ENCODE measurements around the gene EDN2. TPM values are rescaled to one million over a fixed set of nuclear protein-coding genes. Genes with fewer than 3 reads are reported as not detected.
A peak's percentile ranks its signal among the peaks of the same experiment; 100 is the strongest.

The EDN2 gene
- total and polyA plus RNA-seq, 2 donors from 2014 or later: 2.3 to 2.9 TPM

DNA sequence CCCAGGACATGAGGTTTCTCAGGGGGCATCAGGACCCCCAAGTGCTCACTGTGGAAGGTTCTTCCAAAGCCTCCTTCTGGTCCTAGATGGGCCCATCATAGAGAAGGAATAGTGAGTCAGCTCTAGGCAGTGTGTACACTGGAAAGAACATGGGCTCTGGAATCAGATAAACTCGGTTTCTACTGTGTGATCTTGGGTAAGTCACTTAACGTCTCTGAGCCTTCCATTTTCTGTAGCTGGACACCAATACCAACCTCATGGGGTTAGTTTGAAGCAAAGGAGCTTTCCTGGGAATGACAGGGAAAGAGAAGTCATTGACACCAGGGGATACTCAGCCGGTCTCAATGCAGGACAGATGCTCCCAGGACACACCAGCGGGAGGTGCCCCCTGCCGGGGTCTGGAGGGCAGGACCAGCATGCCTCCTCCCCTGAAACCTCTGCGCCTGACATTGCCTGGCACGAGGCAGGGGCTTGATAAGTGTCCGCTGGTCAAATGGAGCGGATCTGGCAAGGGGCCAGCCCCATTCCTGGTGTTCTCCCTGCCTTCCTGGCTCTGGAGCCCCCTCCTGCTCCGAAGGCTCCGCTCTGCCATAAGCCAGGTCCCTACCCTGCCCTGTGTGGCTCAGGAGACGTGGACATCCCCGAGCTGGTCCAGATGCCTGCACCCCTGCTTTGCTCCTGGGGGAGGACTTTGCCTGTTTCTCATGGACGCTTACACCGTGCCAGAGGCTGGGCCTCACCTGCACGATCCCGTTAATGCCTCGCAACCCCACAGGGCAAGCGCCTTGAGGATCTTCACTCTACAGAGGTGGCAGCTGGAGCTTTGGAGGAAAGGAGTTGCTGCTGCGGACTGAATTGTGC, 52.8 kb downstream of the EDN2 start:
- Histone ChIP-seq H3K27me3 (ENCODE audit: control insufficient read depth, insufficient read depth, low read length) (no peaks in the 10 kb centered on the region), H3K9me3 (ENCODE audit: control insufficient read depth in 2 of 3, insufficient read depth in 1 of 3, low read length in 3 of 3) (no peaks in the 10 kb centered on the region), H3K36me3 (ENCODE audit: control insufficient read depth in 2 of 3, insufficient read depth in 3 of 3, low read length in 3 of 3) (no peaks in the 10 kb centered on the region), H3K9ac (ENCODE audit: low read length in 3 of 3) (no peak overlapping the region), H3K4me3 (ENCODE audit: low read length in 3 of 3) (no peak overlapping the region), H3K4me1 (ENCODE audit: control insufficient read depth in 2 of 3, insufficient read depth in 2 of 3, low read depth in 1 of 3, low read length in 3 of 3) (peaks cover 0 to 10% (median 8%) of the 10 kb centered on the region in 3 donors), H3K27ac (ENCODE audit: low read depth in 2 of 2, low read length in 2 of 2) (no peak overlapping the region)
- FAIRE-seq (no peak), DNase-seq (peak in 1 of 5 donors; percentile 68)
- TF ChIP-seq, protein P1, sequence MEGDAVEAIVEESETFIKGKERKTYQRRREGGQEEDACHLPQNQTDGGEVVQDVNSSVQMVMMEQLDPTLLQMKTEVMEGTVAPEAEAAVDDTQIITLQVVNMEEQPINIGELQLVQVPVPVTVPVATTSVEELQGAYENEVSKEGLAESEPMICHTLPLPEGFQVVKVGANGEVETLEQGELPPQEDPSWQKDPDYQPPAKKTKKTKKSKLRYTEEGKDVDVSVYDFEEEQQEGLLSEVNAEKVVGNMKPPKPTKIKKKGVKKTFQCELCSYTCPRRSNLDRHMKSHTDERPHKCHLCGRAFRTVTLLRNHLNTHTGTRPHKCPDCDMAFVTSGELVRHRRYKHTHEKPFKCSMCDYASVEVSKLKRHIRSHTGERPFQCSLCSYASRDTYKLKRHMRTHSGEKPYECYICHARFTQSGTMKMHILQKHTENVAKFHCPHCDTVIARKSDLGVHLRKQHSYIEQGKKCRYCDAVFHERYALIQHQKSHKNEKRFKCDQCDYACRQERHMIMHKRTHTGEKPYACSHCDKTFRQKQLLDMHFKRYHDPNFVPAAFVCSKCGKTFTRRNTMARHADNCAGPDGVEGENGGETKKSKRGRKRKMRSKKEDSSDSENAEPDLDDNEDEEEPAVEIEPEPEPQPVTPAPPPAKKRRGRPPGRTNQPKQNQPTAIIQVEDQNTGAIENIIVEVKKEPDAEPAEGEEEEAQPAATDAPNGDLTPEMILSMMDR (IDR thresholded peaks at IDR 0.05; ENCODE audit: borderline replicate concordance, extremely low read depth, insufficient read depth): no peak
- intact Hi-C loops (cut with DNase I): no loop called here

DNA sequence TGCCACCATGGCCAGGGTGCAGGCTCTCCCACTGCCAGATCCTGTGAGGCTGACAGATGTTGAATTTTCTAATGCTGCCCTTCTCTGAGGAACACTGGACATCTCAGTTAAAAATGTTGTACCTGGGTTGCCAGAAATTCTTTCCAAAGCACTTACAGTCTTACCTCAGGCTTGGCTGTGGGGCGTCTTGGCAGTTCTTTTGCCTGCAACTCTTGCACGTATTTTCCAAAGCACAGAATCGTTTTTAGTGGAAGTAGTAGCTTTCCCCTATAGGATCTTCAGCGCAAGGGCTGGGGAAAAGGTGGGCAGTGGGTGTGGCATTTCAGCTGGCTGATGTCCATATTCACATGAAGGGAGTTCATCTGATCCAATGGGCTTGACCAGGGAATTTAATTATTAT, 53.9 kb downstream of the EDN2 start:
- Histone ChIP-seq H3K27me3 (ENCODE audit: control insufficient read depth, insufficient read depth, low read length) (no peaks in the 10 kb centered on the region), H3K4me3 (ENCODE audit: low read length in 3 of 3) (no peak overlapping the region), H3K4me1 (ENCODE audit: control insufficient read depth in 2 of 3, insufficient read depth in 2 of 3, low read depth in 1 of 3, low read length in 3 of 3) (peaks cover 0 to 10% (median 8%) of the 10 kb centered on the region in 3 donors), H3K36me3 (ENCODE audit: control insufficient read depth in 2 of 3, insufficient read depth in 3 of 3, low read length in 3 of 3) (no peaks in the 10 kb centered on the region), H3K9me3 (ENCODE audit: control insufficient read depth in 2 of 3, insufficient read depth in 1 of 3, low read length in 3 of 3) (no peaks in the 10 kb centered on the region), H3K27ac (ENCODE audit: low read depth in 2 of 2, low read length in 2 of 2) (no peak overlapping the region), H3K9ac (ENCODE audit: low read length in 3 of 3) (no peak overlapping the region)
- intact Hi-C loops (cut with DNase I): no loop called here
- no peak for DNase-seq
- no peak for FAIRE-seq
- TF ChIP-seq, protein P1 (IDR thresholded peaks at IDR 0.05; ENCODE audit: borderline replicate concordance, extremely low read depth, insufficient read depth): no peak

DNA sequence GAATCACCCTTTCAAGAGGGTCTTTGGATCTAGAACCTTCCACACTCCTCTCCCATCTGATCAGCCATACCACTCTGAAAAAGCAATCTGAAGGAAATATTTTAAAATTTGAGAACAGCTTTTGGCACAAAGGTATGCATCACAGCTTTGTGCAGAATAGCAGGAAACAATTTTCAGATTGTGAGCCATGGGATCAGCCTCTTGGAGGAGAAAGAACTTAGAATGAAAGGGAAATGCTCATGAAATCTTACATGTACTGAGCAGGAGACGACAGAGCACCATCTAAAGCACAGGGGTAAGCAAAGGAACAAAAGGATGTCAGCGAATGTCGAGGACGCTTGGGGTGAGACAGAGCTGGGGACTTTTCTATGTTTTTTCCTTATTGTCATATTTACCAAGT, 54.4 kb downstream of the EDN2 start:
- Histone ChIP-seq H3K27me3 (ENCODE audit: control insufficient read depth, insufficient read depth, low read length) (no peaks in the 10 kb centered on the region), H3K36me3 (ENCODE audit: control insufficient read depth in 2 of 3, insufficient read depth in 3 of 3, low read length in 3 of 3) (no peaks in the 10 kb centered on the region), H3K4me3 (ENCODE audit: low read length in 3 of 3) (no peak overlapping the region), H3K9me3 (ENCODE audit: control insufficient read depth in 2 of 3, insufficient read depth in 1 of 3, low read length in 3 of 3) (no peaks in the 10 kb centered on the region), H3K9ac (ENCODE audit: low read length in 3 of 3) (no peak overlapping the region), H3K4me1 (ENCODE audit: control insufficient read depth in 2 of 3, insufficient read depth in 2 of 3, low read depth in 1 of 3, low read length in 3 of 3) (peaks cover 0 to 10% (median 8%) of the 10 kb centered on the region in 3 donors), H3K27ac (ENCODE audit: low read depth in 2 of 2, low read length in 2 of 2) (no peak overlapping the region)
- DNase-seq: no peak
- FAIRE-seq: no peak
- TF ChIP-seq, protein P1 (IDR thresholded peaks at IDR 0.05; ENCODE audit: borderline replicate concordance, extremely low read depth, insufficient read depth): no peak
- intact Hi-C loops (cut with DNase I): no loop called here
